PC-9 (cell line): ENCODE results near the gene AUTS2.

ENCODE experiments used
- EZH2 ChIP-seq: fragments of 200-600 bp; sonication (generic); IDR thresholded peaks from 2 replicates; pipeline ENCODE4 v1.8.0; 2017; ENCODE audit warnings: antibody characterized with exemption, low read depth
- TF ChIP-seq, protein P1 (sequence below): fragments of 200-600 bp; sonication (generic); conservative IDR thresholded peaks from 2 replicates; pipeline ENCODE4 v1.6.1; 2017; ENCODE audit warnings: mixed run types, antibody characterized with exemption, mild to moderate bottlenecking, moderate library complexity

DNA sequence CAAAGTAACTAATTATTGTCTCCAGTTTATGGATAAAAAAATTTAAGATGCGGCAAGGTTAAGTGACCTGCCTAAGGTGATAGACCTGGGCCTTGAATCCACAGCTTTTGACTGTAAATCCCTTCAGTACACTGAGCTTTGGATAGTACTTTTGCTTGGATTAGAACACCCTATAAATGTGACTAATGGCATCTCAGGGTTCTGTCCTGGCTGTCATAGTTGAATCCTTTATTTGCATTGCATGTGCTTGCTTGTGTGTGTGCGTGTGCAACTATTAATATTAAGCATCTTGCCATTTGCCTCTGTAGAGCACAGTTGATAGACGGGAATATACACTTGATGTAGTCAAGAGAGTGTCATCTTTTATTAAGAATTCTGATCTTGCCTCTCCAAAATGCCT, 228.0 kb downstream of the AUTS2 start:
- TF ChIP-seq, protein P1, sequence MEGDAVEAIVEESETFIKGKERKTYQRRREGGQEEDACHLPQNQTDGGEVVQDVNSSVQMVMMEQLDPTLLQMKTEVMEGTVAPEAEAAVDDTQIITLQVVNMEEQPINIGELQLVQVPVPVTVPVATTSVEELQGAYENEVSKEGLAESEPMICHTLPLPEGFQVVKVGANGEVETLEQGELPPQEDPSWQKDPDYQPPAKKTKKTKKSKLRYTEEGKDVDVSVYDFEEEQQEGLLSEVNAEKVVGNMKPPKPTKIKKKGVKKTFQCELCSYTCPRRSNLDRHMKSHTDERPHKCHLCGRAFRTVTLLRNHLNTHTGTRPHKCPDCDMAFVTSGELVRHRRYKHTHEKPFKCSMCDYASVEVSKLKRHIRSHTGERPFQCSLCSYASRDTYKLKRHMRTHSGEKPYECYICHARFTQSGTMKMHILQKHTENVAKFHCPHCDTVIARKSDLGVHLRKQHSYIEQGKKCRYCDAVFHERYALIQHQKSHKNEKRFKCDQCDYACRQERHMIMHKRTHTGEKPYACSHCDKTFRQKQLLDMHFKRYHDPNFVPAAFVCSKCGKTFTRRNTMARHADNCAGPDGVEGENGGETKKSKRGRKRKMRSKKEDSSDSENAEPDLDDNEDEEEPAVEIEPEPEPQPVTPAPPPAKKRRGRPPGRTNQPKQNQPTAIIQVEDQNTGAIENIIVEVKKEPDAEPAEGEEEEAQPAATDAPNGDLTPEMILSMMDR, result no peak
- TF ChIP-seq EZH2, result no peak
